NCI-H128 (cell line): ENCODE results near the gene PRSS27.

ENCODE experiments used
- DNase-seq: peaks from one replicate; lab custom pipeline; 2025; ENCODE audit not compliant: unreplicated experiment; lab: John Stamatoyannopoulos, UW

Gene PRSS27

GRCh38 chr16:2752035-2752849, 32.2 kb upstream of the PRSS27 start, which contains the start of gene SRRM2:
Gene SRRM2 (plus strand): TSS chr16:2752638. CDS start chr16:2756365, 3,727 bp downstream.
- DNase-seq = peak; percentile 89

- DNase-seq = no peak
Measured at GRCh38 chr16:2751577-2752034, 31.6 kb upstream of the PRSS27 start.

GRCh38 chr16:2749936-2750335, 29.9 kb upstream of the PRSS27 start:
- no peak for DNase-seq

GRCh38 chr16:2749476-2749875, 29.5 kb upstream of the PRSS27 start:
- no peak for DNase-seq

- DNase-seq = no peak
Measured at GRCh38 chr16:2748757-2749455, 28.9 kb upstream of the PRSS27 start.

GRCh38 chr16:2745961-2746360, 25.9 kb upstream of the PRSS27 start:
- DNase-seq = no peak

GRCh38 chr16:2745116-2745890, 25.3 kb upstream of the PRSS27 start:
- no peak for DNase-seq

- DNase-seq = no peak
Measured at GRCh38 chr16:2744711-2745110, 24.7 kb upstream of the PRSS27 start.

- DNase-seq = no peak
Measured at GRCh38 chr16:2743007-2743810, 23.2 kb upstream of the PRSS27 start.

- DNase-seq = no peak
Measured at GRCh38 chr16:2742323-2743006, 22.4 kb upstream of the PRSS27 start.

GRCh38 chr16:2741168-2741567, 21.1 kb upstream of the PRSS27 start:
- no peak for DNase-seq

GRCh38 chr16:2740476-2740875, 20.5 kb upstream of the PRSS27 start:
- DNase-seq = no peak

GRCh38 chr16:2739625-2740430, 19.8 kb upstream of the PRSS27 start:
- DNase-seq = no peak

GRCh38 chr16:2738615-2739014, 18.6 kb upstream of the PRSS27 start:
- DNase-seq = no peak

- DNase-seq = no peak
Measured at GRCh38 chr16:2737895-2738418, 17.9 kb upstream of the PRSS27 start.

GRCh38 chr16:2737238-2737605, 17.2 kb upstream of the PRSS27 start:
- no peak for DNase-seq

- no peak for DNase-seq
Measured at GRCh38 chr16:2736476-2737237, 16.6 kb upstream of the PRSS27 start.

GRCh38 chr16:2734844-2735515, 15.0 kb upstream of the PRSS27 start:
- no peak for DNase-seq
